Measurements from ENCODE around the gene CEMP1. TPM values are rescaled to one million over a fixed set of nuclear protein-coding genes. Genes with fewer than 3 reads are reported as not detected.
"Not testable (repeated sequence)": the region's sequence is repeated elsewhere in the genome, so short reads cannot be mapped to it uniquely, and the experiment has no call there.

CEMP1 gene
- total RNA-seq, 2 donors from 2014 or later: 0.53 to 0.54 TPM

DNA sequence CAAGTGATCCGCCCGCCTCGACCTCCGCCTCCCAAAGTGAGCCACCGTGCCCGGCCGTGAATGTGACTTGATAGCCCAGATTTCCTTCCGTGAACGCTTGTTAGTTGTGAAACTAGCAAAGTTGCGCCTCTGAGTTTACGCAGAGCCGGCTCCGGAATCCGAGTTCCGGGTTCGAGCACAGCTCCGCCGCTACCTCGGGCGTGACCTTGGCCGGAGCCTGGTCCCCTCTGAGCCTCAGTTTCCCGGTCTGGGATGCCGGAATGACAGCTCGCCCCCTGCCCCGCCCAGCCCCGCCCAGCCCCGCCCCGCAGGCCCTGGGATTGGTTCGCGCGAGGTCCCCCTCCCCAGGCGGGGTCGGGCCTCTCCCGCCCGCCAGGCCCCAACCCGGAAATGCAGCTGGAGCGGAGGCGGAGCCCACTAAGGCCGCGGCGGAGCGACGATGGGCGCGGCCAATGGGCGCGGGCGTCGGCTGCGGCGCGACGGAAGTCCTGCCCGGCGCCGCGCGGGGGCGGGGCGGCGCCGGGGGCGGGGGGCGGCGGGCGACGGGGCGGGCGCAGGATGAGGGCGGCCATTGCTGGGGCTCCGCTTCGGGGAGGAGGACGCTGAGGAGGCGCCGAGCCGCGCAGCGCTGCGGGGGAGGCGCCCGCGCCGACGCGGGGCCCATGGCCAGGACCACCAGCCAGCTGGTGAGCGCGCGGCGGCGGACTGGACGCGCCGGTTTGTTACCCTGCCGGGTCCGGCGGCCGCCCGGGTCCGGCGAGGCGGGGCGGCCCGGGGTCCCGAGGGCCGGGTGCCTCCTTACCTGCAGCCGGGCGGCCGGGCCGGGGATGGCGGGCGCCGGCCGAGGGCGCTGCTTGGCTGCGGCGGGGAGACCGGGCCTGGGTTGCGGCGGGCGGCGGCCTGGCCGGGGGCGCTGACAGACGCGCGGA is 6.5 kb upstream of the CEMP1 start, which contains the start of gene PDPK1:
Gene PDPK1, plus strand, starts transcription at position 571 of the 929 bp plus-strand sequence. Its CDS starts 92 bp downstream, at position 663.
- Histone ChIP-seq H3K4me1 (peaks cover 25% of the 10 kb centered on the region), H3K27me3 (no peaks in the 10 kb centered on the region), H3K9ac (ENCODE audit: low read depth in 2 of 2, low read length in 2 of 2) (peak within 1 kb of the TSS; percentile 68 to 90), H3K9me3 (no peaks in the 10 kb centered on the region), H3K4me3 (peak within 1 kb of the TSS; percentile 51), H3K36me3 (no peaks in the 10 kb centered on the region), H3K27ac (peak within 1 kb of the TSS; percentile 92)
- TF ChIP-seq, protein P1, sequence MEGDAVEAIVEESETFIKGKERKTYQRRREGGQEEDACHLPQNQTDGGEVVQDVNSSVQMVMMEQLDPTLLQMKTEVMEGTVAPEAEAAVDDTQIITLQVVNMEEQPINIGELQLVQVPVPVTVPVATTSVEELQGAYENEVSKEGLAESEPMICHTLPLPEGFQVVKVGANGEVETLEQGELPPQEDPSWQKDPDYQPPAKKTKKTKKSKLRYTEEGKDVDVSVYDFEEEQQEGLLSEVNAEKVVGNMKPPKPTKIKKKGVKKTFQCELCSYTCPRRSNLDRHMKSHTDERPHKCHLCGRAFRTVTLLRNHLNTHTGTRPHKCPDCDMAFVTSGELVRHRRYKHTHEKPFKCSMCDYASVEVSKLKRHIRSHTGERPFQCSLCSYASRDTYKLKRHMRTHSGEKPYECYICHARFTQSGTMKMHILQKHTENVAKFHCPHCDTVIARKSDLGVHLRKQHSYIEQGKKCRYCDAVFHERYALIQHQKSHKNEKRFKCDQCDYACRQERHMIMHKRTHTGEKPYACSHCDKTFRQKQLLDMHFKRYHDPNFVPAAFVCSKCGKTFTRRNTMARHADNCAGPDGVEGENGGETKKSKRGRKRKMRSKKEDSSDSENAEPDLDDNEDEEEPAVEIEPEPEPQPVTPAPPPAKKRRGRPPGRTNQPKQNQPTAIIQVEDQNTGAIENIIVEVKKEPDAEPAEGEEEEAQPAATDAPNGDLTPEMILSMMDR (IDR thresholded peaks at IDR 0.05): no peak
- intact Hi-C loops (cut with DNase I): no loop called here
- DNase-seq: peak; percentile 92

DNA sequence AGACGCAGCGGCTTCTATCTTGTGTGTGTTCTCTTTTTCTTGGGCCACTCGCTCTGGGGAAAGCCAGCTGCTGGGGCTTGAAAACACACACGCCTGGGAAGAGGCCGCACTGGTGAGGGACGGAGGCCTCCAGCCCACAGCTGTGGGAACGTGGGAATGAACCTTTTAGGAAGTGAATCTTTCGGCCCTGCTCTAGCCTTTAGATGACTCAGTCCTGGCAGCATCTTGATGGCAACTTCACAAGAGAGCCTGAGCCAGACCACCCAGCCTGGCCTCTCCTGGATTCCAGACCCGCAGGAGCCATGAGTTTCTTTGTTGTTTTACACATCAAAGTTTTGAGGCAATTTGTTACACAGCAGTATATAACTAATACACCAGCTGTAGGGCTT is 4.4 kb upstream of the CEMP1 start:
- DNase-seq: peak; percentile 38
- intact Hi-C loops (cut with DNase I): no loop called here
- TF ChIP-seq, protein P1 (IDR thresholded peaks at IDR 0.05): no peak
- no peaks in the 10 kb centered on the region for H3K9me3 ChIP-seq
- H3K27ac ChIP-seq: peak overlapping the region; percentile 92
- no peaks in the 10 kb centered on the region for H3K36me3 ChIP-seq
- H3K27me3 ChIP-seq: no peaks in the 10 kb centered on the region
- H3K4me3 ChIP-seq: no peak overlapping the region
- H3K9ac ChIP-seq (ENCODE audit: low read depth in 2 of 2, low read length in 2 of 2): no peak overlapping the region
- peaks cover 18% of the 10 kb centered on the region for H3K4me1 ChIP-seq

DNA sequence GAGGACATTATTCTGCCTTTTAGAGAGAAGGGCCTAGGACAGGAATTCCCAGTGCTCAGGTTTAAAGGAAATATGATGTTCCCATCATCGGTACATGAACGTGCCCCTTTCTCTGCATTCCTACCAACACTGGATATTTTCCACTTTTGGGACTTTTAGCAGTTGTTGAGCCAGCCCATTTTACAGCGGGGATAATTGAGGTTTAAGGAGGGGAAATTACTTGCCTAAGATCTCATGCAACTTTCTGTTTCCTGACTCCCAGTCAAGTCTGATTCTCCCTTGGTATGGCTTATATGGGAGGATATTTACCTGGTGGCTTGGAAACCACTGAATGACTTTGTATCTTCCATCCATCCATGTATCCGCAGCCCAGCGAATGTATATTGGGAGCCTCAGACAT is 3.1 kb upstream of the CEMP1 start:
- intact Hi-C loops (cut with DNase I): not testable (repeated sequence)

DNA sequence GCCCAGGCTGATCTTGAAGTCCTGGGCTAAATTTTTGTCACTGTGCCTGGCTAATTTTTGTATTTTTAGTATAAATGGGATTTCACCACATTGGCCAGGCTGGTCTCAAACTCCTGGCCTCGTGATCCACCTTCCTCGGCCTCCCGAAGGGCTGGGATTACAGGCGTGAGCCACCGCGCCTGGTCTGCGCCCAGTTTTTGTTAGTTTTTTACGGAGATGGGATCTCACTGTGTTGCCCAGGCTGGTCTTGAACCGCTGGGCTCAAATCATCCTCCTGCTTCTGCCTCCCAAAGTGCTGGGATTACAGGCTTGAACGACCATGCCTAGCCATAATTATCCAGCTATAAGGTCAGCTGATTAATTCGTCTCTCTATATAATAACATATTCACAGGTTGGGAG is 2.7 kb upstream of the CEMP1 start:
- DNase-seq: no peak
- intact Hi-C loops (cut with DNase I): no loop called here
- Histone ChIP-seq H3K4me3 (no peak overlapping the region), H3K27ac (no peak overlapping the region), H3K9me3 (no peaks in the 10 kb centered on the region), H3K4me1 (peaks cover 10% of the 10 kb centered on the region), H3K9ac (ENCODE audit: low read depth in 2 of 2, low read length in 2 of 2) (no peak overlapping the region), H3K36me3 (no peaks in the 10 kb centered on the region), H3K27me3 (no peaks in the 10 kb centered on the region)
- TF ChIP-seq, protein P1 (IDR thresholded peaks at IDR 0.05): no peak

More for the DNA sequence above, 3.1 kb upstream of the CEMP1 start:
- peaks cover 14% of the 10 kb centered on the region for H3K4me1 ChIP-seq
- not testable (repeated sequence) for H3K27me3 ChIP-seq; DNase-seq; H3K9me3 ChIP-seq; H3K4me3 ChIP-seq; H3K9ac ChIP-seq (ENCODE audit: low read depth in 2 of 2, low read length in 2 of 2); H3K27ac ChIP-seq; H3K36me3 ChIP-seq

DNA sequence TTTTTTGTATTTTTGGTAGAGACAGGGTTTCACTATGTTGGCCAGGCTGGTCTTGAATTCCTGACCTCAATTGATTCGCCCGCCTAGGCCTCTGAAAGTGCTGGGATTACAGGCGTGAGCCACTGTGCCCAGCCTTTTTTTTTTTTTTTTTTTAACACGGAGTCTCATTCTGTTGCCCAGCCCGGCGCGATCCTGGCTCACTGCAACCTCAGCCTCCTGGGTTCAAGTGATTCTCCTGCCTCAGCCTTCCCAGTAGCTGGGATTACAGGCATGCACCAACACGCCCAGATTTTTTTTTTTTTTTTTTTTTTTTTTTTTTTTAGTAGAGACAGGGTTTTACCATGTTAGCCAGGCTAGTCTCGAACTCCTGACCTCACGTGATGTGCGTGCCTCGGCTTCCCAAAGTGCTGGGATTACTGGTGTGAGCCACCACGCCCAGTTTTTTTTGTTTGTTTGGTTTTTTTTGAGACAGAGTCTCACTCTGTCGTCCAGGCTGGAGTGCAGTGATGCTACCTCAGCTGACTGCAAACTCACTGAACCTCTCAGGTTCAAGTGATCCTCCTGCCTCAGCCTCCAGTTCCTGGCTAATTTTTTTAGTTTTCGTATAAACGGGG is 2.0 kb upstream of the CEMP1 start:
- H3K27me3 ChIP-seq; H3K36me3 ChIP-seq; H3K4me1 ChIP-seq; DNase-seq; H3K9me3 ChIP-seq; intact Hi-C loops (cut with DNase I): not testable (repeated sequence)
- Histone ChIP-seq H3K27ac (peak overlapping the region; percentile 91), H3K4me3 (peak overlapping the region; percentile 39), H3K9ac (ENCODE audit: low read depth in 2 of 2, low read length in 2 of 2) (peak overlapping the region; percentile 92 to 99)

DNA sequence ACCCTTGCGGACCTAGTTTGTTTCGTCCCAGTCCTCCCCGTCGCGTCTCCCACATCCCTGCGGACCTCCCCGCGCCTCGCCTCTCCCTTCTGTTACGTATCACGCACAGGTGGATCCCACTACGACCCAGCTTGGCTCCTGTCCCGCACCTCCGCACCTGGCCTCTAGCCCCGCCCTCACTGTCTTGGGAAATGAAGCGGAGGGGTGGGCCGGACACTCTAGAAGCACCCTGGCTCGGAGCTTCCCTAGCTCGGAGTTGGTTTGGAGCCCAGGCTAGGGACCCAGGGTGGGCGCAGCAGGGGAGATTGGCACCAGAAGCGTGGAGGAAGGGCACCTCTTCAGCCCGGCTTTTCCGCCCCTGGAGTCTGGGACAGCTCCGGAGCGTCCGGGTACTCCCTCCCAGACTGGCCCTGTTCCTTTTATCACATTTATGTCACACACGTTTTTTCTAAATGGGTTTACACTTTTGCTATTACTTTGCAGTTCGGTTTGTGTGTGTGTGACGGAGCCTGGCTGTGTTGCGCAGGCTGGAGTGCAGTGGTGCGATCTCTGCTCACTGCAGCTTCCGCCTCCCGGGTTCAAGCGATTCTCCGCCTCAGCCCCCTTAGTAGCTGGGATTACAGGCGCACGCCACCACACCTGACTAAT is 1.4 kb upstream of the CEMP1 start:
- DNase-seq: peak; percentile 87
- TF ChIP-seq, protein P1 (IDR thresholded peaks at IDR 0.05): no peak
- peak overlapping the region; percentile 39 for H3K4me3 ChIP-seq
- peak overlapping the region; percentile 91 for H3K27ac ChIP-seq
- no peaks in the 10 kb centered on the region for H3K27me3 ChIP-seq
- no peaks in the 10 kb centered on the region for H3K9me3 ChIP-seq
- intact Hi-C loops (cut with DNase I): no loop called here
- H3K36me3 ChIP-seq: peaks cover 4% of the 10 kb centered on the region
- H3K4me1 ChIP-seq: peaks cover 10% of the 10 kb centered on the region
- H3K9ac ChIP-seq (ENCODE audit: low read depth in 2 of 2, low read length in 2 of 2): peak overlapping the region; percentile 92 to 99
